Measurements from ENCODE around the gene FMN1. TPM values are rescaled to one million over a fixed set of nuclear protein-coding genes. Genes with fewer than 3 reads are reported as not detected.

Gene FMN1
- total RNA-seq, 2 donors from 2014 or later: 13.7 to 17.1 TPM

GRCh38 chr15:33089165-33089877 lies 105.2 kb downstream of the FMN1 start:
- no peaks in the 10 kb centered on the region for H3K36me3 ChIP-seq (replicated peaks in 1 of 2; ENCODE audit: insufficient read depth in 1 of 2, low read depth in 2 of 2)
- TF ChIP-seq CTCF (IDR thresholded peaks at IDR 0.05) (no peak), POLR2A (IDR thresholded peaks at IDR 0.05) (no peak)
- no peaks in the 10 kb centered on the region for H3K27me3 ChIP-seq
- no peak overlapping the region for H3K4me3 ChIP-seq
- H3K27ac ChIP-seq: no peak overlapping the region
- no peaks in the 10 kb centered on the region for H3K9me3 ChIP-seq
- 80% methylated on average over 7 of the region's 7 CpGs for WGBS, 2 donors
- no peak for ATAC-seq
- no peak for DNase-seq
- no peaks in the 10 kb centered on the region for H3K4me1 ChIP-seq
- intact Hi-C loops (cut with DNase I): no loop called here

- Histone ChIP-seq H3K27ac (no peak overlapping the region), H3K36me3 (replicated peaks in 1 of 2; ENCODE audit: insufficient read depth in 1 of 2, low read depth in 2 of 2) (no peaks in the 10 kb centered on the region), H3K4me3 (no peak overlapping the region), H3K4me1 (no peaks in the 10 kb centered on the region), H3K27me3 (no peaks in the 10 kb centered on the region), H3K9me3 (no peaks in the 10 kb centered on the region)
- TF ChIP-seq CTCF (IDR thresholded peaks at IDR 0.05) (peak in 6 of 7 experiments; percentile 15 to 47 (median 44)), POLR2A (IDR thresholded peaks at IDR 0.05) (no peak)
- ATAC-seq (no peak), DNase-seq (no peak)
- WGBS, 2 donors: 13 to 20% methylated on average over 4 of the region's 4 CpGs
- intact Hi-C loops (cut with DNase I): no loop called here
These were observed 107.9 kb downstream of the FMN1 start for GRCh38 chr15:33086500-33087121.

GRCh38 chr15:33084661-33085060 lies 109.9 kb downstream of the FMN1 start:
- Histone ChIP-seq H3K36me3 (replicated peaks in 1 of 2; ENCODE audit: insufficient read depth in 1 of 2, low read depth in 2 of 2) (no peaks in the 10 kb centered on the region), H3K9me3 (no peaks in the 10 kb centered on the region), H3K27ac (no peak overlapping the region), H3K4me1 (no peaks in the 10 kb centered on the region), H3K27me3 (no peaks in the 10 kb centered on the region), H3K4me3 (no peak overlapping the region)
- WGBS, 2 donors: 69 to 70% methylated on average over 4 of the region's 4 CpGs
- DNase-seq (no peak), ATAC-seq (no peak)
- TF ChIP-seq CTCF (IDR thresholded peaks at IDR 0.05) (no peak), POLR2A (IDR thresholded peaks at IDR 0.05) (no peak)
- intact Hi-C loops (cut with DNase I): no loop called here

- H3K4me3 ChIP-seq: no peak overlapping the region
- H3K9me3 ChIP-seq: no peaks in the 10 kb centered on the region
- TF ChIP-seq CTCF (IDR thresholded peaks at IDR 0.05) (no peak), POLR2A (IDR thresholded peaks at IDR 0.05) (no peak)
- H3K27ac ChIP-seq: no peak overlapping the region
- ATAC-seq: no peak
- WGBS, 2 donors: 38 to 45% methylated on average over 6 of the region's 6 CpGs
- intact Hi-C loops (cut with DNase I): no loop called here
- H3K36me3 ChIP-seq (replicated peaks in 1 of 2; ENCODE audit: insufficient read depth in 1 of 2, low read depth in 2 of 2): no peaks in the 10 kb centered on the region
- no peaks in the 10 kb centered on the region for H3K27me3 ChIP-seq
- no peaks in the 10 kb centered on the region for H3K4me1 ChIP-seq
- DNase-seq: no peak
These were observed 111.1 kb downstream of the FMN1 start for GRCh38 chr15:33083232-33084081.

Measured in body of pancreas (tissue), 4 donors.